Trophoblast cell (in vitro differentiated cells and primary cell): ENCODE results near the gene ME3.
A peak's percentile ranks its signal among the peaks of the same experiment; 100 is the strongest.

Source experiments
- DNase-seq, 2 donors: peaks; one replicate each; pipeline ENCODE4 v3.0.0-alpha.2; 2016
- H2AFZ ChIP-seq: 2 replicates; pipeline ENCODE4 v1.6.1; 2013; ENCODE audit warnings: low read length, moderate library complexity, mild to moderate bottlenecking; ENCODE audit not compliant: insufficient read depth, poor library complexity
- H2AK5ac ChIP-seq: 2 replicates; pipeline ENCODE4 v1.6.1; 2013; ENCODE audit warnings: mild to moderate bottlenecking, low read length
- H2BK120ac ChIP-seq: 2 replicates; pipeline ENCODE4 v1.6.1; 2013; ENCODE audit warnings: low read length, mild to moderate bottlenecking, moderate library complexity; ENCODE audit not compliant: insufficient read depth, poor library complexity
- H2BK12ac ChIP-seq: 2 replicates; pipeline ENCODE4 v1.6.1; 2013; ENCODE audit warnings: mild to moderate bottlenecking, low read length, moderate library complexity
- H2BK5ac ChIP-seq: 2 replicates; pipeline ENCODE4 v1.6.1; 2013; ENCODE audit warnings: low read length, low read depth, moderate library complexity, mild to moderate bottlenecking; ENCODE audit not compliant: poor library complexity
- H3K14ac ChIP-seq: 2 replicates; pipeline ENCODE4 v1.6.1; 2013; ENCODE audit warnings: mild to moderate bottlenecking, low read length
- H3K18ac ChIP-seq: 2 replicates; pipeline ENCODE4 v1.6.1; 2013; ENCODE audit warnings: mild to moderate bottlenecking, low read length
- H3K23ac ChIP-seq: 2 replicates; pipeline ENCODE4 v1.6.1; 2013; ENCODE audit warnings: low read length
- H3K27ac ChIP-seq: 2 replicates; pipeline ENCODE4 v1.5.1; 2013; ENCODE audit warnings: low read depth, mild to moderate bottlenecking, inconsistent platforms, low read length, moderate library complexity
- H3K27me3 ChIP-seq: 2 replicates; pipeline ENCODE4 v1.6.1; 2013; ENCODE audit warnings: inconsistent platforms, mild to moderate bottlenecking, low read length, moderate library complexity; ENCODE audit not compliant: insufficient read depth
- H3K36me3 ChIP-seq, 2 experiments: 1 replicate in 1 of 2; 2 replicates in 1 of 2; pipeline ENCODE4 v1.6.1; 2013; ENCODE audit warnings: low read length in 2 of 2, mild to moderate bottlenecking in 2 of 2, moderate library complexity in 1 of 2; ENCODE audit not compliant: insufficient read depth in 2 of 2, control insufficient read depth in 1 of 2
- H3K4ac ChIP-seq: 2 replicates; pipeline ENCODE4 v1.6.1; 2013; ENCODE audit warnings: low read depth, mild to moderate bottlenecking, low read length, moderate library complexity
- H3K4me1 ChIP-seq, 2 experiments: 1 replicate in 1 of 2; 2 replicates in 1 of 2; pipeline ENCODE4 v1.6.1; 2013; ENCODE audit warnings: low read length in 2 of 2, mild to moderate bottlenecking in 2 of 2, moderate library complexity in 1 of 2; ENCODE audit not compliant: insufficient read depth in 2 of 2, control insufficient read depth in 1 of 2
- H3K4me2 ChIP-seq: 2 replicates; pipeline ENCODE4 v1.6.1; 2013; ENCODE audit warnings: inconsistent platforms, mild to moderate bottlenecking, low read length, moderate library complexity
- H3K4me3 ChIP-seq: 2 replicates; pipeline ENCODE4 v1.5.1; 2013; ENCODE audit warnings: mild to moderate bottlenecking, low read depth, low read length, inconsistent platforms
- H3K79me1 ChIP-seq: one replicate; pipeline ENCODE4 v1.6.1; 2013; ENCODE audit warnings: low read length
- H3K79me2 ChIP-seq: 2 replicates; pipeline ENCODE4 v1.6.1; 2013; ENCODE audit warnings: low read length, mild to moderate bottlenecking; ENCODE audit not compliant: control insufficient read depth, insufficient read depth, poor library complexity
- H3K9ac ChIP-seq: 2 replicates; pipeline ENCODE4 v1.6.1; 2013; ENCODE audit warnings: mild to moderate bottlenecking, low read length
- H3K9me3 ChIP-seq: 2 replicates; pipeline ENCODE4 v1.6.1; 2013; ENCODE audit warnings: low read depth, mild to moderate bottlenecking, control low read depth, inconsistent platforms, low read length; ENCODE audit not compliant: insufficient read depth
- H4K12ac ChIP-seq: 2 replicates; pipeline ENCODE4 v1.6.1; 2013; ENCODE audit warnings: low read depth, mild to moderate bottlenecking, low read length, moderate library complexity
- H4K8ac ChIP-seq: 2 replicates; pipeline ENCODE4 v1.6.1; 2013; ENCODE audit warnings: low read depth, mild to moderate bottlenecking, low read length, moderate library complexity
- H4K91ac ChIP-seq: one replicate; pipeline ENCODE4 v1.6.1; 2013; ENCODE audit warnings: low read depth, mild to moderate bottlenecking, low read length, moderate library complexity
- WGBS: extraction: QIAGEN DNeasy Blood & Tissue Kit; methylation state at CpG from one replicate; pipeline ENCODE4 v1.1.7; 2013; ENCODE audit warnings: missing lambda C conversion rate; ENCODE audit not compliant: insufficient read length, insufficient coverage; ENCODE audit errors: extremely low coverage; 5-methylcytosine and 5-hydroxymethylcytosine counted together

ME3 gene

DNA sequence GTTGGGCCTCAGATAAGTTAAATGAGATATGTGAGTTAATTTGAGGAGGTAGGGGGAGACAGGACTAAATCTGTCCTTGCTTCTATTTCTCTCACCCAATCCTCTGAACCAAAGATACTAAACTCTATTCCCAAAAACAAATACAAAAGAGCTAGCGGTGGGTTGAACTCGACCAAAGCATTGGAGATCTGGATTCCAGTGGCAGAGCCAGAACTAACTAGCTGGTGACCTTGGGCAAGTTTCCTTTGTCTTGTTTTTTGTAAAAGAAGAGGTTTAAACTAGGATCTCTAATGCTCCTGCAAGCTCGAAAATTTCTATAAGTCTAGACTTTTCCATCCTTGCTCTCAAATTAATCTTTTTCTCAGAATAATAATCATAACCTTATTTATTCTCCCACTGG lies 1.5 kb downstream of the ME3 start:
- Histone ChIP-seq H3K14ac (no peak overlapping the region), H2BK12ac (no peak overlapping the region), H3K18ac (no peak overlapping the region), H4K8ac (no peak overlapping the region), H2BK120ac (no peak overlapping the region), H3K4me2 (no peak overlapping the region), H2AFZ (no peak overlapping the region), H3K4me3 (no peak overlapping the region), H3K4ac (no peak overlapping the region), H2AK5ac (no peak overlapping the region), H2BK5ac (no peak overlapping the region), H3K9ac (no peak overlapping the region), H3K79me1 (peaks cover 10% of the 10 kb centered on the region), H3K27me3 (peaks cover 12% of the 10 kb centered on the region), H3K9me3 (no peaks in the 10 kb centered on the region), H4K91ac (no peak overlapping the region), H3K4me1 (peaks cover 9 to 13% of the 10 kb centered on the region in 2 experiments), H4K12ac (no peak overlapping the region), H3K36me3 (no peaks in the 10 kb centered on the region), H3K27ac (no peak overlapping the region), H3K23ac (no peak overlapping the region), H3K79me2 (peaks cover 3% of the 10 kb centered on the region)
- no peak for DNase-seq
- WGBS = no CpG with 5 or more reads among the region's 3 CpGs

DNA sequence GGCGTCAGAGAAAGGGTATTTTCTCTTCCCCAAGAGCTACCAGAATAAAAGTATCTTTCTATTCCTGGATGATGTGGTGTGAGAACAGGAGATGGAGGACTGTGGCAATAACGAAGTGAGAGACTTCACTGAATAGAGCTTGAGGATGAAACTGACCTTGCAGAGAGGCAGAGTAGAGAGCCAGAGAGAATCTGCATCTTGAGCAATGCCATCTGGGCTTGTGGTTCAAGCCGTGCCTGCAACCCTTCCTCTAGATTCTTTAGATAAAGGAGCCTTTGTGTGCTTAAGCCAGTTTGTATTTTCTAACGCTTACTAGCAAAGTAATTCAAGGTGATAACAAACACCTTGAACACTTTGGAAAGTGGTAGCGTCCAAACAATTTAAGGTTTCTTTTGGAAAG lies 2.2 kb downstream of the ME3 start:
- H3K9ac ChIP-seq = no peak overlapping the region
- peak in 1 of 2 donors; percentile 49 for DNase-seq
- peaks cover 3% of the 10 kb centered on the region for H3K79me2 ChIP-seq
- no peak overlapping the region for H3K18ac ChIP-seq
- H2AFZ ChIP-seq = no peak overlapping the region
- no peak overlapping the region for H3K4ac ChIP-seq
- H4K8ac ChIP-seq = no peak overlapping the region
- no peak overlapping the region for H2BK5ac ChIP-seq
- H3K4me3 ChIP-seq = no peak overlapping the region
- H3K79me1 ChIP-seq = peaks cover 10% of the 10 kb centered on the region
- no peaks in the 10 kb centered on the region for H3K36me3 ChIP-seq
- no peak overlapping the region for H2AK5ac ChIP-seq
- peaks cover 12% of the 10 kb centered on the region for H3K27me3 ChIP-seq
- WGBS = no CpG with 5 or more reads among the region's 5 CpGs
- H4K12ac ChIP-seq = no peak overlapping the region
- H2BK120ac ChIP-seq = no peak overlapping the region
- H3K23ac ChIP-seq = no peak overlapping the region
- peaks cover 9 to 13% of the 10 kb centered on the region in 2 experiments for H3K4me1 ChIP-seq
- H3K27ac ChIP-seq = no peak overlapping the region
- H3K14ac ChIP-seq = no peak overlapping the region
- no peak overlapping the region for H3K4me2 ChIP-seq
- no peaks in the 10 kb centered on the region for H3K9me3 ChIP-seq
- H4K91ac ChIP-seq = no peak overlapping the region
- H2BK12ac ChIP-seq = no peak overlapping the region

DNA sequence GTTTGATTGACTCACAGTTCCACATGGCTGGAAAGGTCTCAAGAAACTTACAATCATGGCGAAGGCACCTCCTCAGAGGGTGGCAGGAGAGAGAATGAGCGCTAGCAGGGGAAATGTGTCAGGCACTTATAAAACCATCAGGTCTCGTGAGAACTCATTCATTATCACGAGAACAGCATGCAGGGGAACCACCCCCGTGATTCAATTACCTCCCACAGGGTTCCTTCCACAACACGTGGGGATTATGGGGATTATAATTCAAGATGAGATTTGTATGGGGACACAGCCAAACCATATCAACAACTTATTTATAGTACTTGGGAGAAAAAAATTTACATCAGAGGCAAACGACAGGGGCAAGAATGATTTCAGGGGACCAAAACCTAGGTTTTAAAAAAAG lies 3.0 kb downstream of the ME3 start:
- DNase-seq = no peak
- no peak overlapping the region for H4K12ac ChIP-seq
- no peak overlapping the region for H3K18ac ChIP-seq
- no peak overlapping the region for H2AK5ac ChIP-seq
- no peak overlapping the region for H3K4ac ChIP-seq
- peaks cover 9 to 13% of the 10 kb centered on the region in 2 experiments for H3K4me1 ChIP-seq
- H3K27me3 ChIP-seq = peaks cover 12% of the 10 kb centered on the region
- WGBS = no CpG with 5 or more reads among the region's 7 CpGs
- peaks cover 10% of the 10 kb centered on the region for H3K79me1 ChIP-seq
- H3K23ac ChIP-seq = no peak overlapping the region
- no peak overlapping the region for H2BK5ac ChIP-seq
- H3K4me2 ChIP-seq = no peak overlapping the region
- no peak overlapping the region for H3K9ac ChIP-seq
- H3K9me3 ChIP-seq = no peaks in the 10 kb centered on the region
- no peak overlapping the region for H4K91ac ChIP-seq
- H2BK12ac ChIP-seq = no peak overlapping the region
- H3K36me3 ChIP-seq = no peaks in the 10 kb centered on the region
- H3K79me2 ChIP-seq = peaks cover 3% of the 10 kb centered on the region
- no peak overlapping the region for H2AFZ ChIP-seq
- no peak overlapping the region for H3K27ac ChIP-seq
- no peak overlapping the region for H2BK120ac ChIP-seq
- no peak overlapping the region for H4K8ac ChIP-seq
- no peak overlapping the region for H3K14ac ChIP-seq
- no peak overlapping the region for H3K4me3 ChIP-seq

DNA sequence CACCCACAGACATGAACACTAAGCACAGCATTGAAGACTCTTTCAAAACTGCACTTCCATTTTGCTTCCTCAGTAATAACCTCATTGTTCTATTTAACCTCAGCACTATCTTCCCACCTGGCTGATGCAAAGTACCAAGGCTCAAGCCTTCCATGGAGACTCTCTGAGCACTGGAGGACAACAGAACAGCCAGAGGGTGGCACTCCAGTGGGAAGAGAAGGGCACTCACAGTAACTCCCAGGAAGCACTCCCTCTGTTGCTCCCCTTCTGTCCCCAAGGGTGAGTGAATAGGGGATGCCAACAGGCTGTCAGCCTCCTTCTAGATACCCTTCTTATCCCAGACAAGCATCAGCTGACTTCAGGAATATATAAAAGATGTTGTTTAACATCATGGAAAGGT lies 3.5 kb downstream of the ME3 start:
- H2BK12ac ChIP-seq = no peak overlapping the region
- no peak overlapping the region for H3K18ac ChIP-seq
- H3K9me3 ChIP-seq = no peaks in the 10 kb centered on the region

More for the DNA sequence above, 3.5 kb downstream of the ME3 start:
- H3K27me3 ChIP-seq = peaks cover 12% of the 10 kb centered on the region
- H4K12ac ChIP-seq = no peak overlapping the region
- no peak overlapping the region for H3K9ac ChIP-seq
- H3K36me3 ChIP-seq = no peaks in the 10 kb centered on the region
- no peak overlapping the region for H3K4me3 ChIP-seq
- H3K4me2 ChIP-seq = no peak overlapping the region
- no peak overlapping the region for H2BK5ac ChIP-seq
- H2AK5ac ChIP-seq = no peak overlapping the region
- H3K23ac ChIP-seq = no peak overlapping the region
- H4K8ac ChIP-seq = no peak overlapping the region
- no peak overlapping the region for H4K91ac ChIP-seq
- H2BK120ac ChIP-seq = no peak overlapping the region
- DNase-seq = no peak
- no peak overlapping the region for H2AFZ ChIP-seq
- no peak overlapping the region for H3K27ac ChIP-seq
- H3K79me2 ChIP-seq = peaks cover 3% of the 10 kb centered on the region
- H3K4ac ChIP-seq = no peak overlapping the region
- H3K4me1 ChIP-seq = peaks cover 9 to 13% of the 10 kb centered on the region in 2 experiments
- peaks cover 10% of the 10 kb centered on the region for H3K79me1 ChIP-seq
- no peak overlapping the region for H3K14ac ChIP-seq
